Measurements from ENCODE around the gene IMPG1.

GRCh38 chr6:75941509-75941908 is 131.0 kb downstream of the IMPG1 start:
- TF ChIP-seq, protein P1, sequence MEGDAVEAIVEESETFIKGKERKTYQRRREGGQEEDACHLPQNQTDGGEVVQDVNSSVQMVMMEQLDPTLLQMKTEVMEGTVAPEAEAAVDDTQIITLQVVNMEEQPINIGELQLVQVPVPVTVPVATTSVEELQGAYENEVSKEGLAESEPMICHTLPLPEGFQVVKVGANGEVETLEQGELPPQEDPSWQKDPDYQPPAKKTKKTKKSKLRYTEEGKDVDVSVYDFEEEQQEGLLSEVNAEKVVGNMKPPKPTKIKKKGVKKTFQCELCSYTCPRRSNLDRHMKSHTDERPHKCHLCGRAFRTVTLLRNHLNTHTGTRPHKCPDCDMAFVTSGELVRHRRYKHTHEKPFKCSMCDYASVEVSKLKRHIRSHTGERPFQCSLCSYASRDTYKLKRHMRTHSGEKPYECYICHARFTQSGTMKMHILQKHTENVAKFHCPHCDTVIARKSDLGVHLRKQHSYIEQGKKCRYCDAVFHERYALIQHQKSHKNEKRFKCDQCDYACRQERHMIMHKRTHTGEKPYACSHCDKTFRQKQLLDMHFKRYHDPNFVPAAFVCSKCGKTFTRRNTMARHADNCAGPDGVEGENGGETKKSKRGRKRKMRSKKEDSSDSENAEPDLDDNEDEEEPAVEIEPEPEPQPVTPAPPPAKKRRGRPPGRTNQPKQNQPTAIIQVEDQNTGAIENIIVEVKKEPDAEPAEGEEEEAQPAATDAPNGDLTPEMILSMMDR (IDR thresholded peaks at IDR 0.05): no peak
- TF ChIP-seq POLR2A (IDR thresholded peaks at IDR 0.05): no peak
